Measurements from ENCODE around the gene ANOS1.

- TF ChIP-seq CTCF (conservative IDR thresholded peaks at IDR 0.05): no peak
- no peak for TF ChIP-seq EZH2 (IDR thresholded peaks at IDR 0.05; ENCODE audit: low read depth)
Measured at GRCh38 chrX:8688776-8689175, 43.2 kb downstream of the ANOS1 start.

Data from PC-9 (cell line).